GM12878 (cell line): Measurements from ENCODE around the gene HORMAD1. TPM values are rescaled to one million over a fixed set of nuclear protein-coding genes. Genes with fewer than 3 reads are reported as not detected.

Experiments used
- ATAC-seq: fragments of 200-7000 bp; cut with Tn5 transposase; 3 replicates; pipeline ENCODE4 v1.9.1; 2020; ENCODE audit warnings: mild to moderate bottlenecking, moderate library complexity
- BruUV-seq: library from RNA; stranded (reverse); fragments of 400-500 nt; replicated peaks from 2 replicates; lab custom pipeline; 2021; lab: Mats Ljungman, UMichigan
- CTCF ChIA-PET: fragments of 300-600 bp; sonication (Branson Sonifier 250); formaldehyde crosslinking; extraction: SDS; loops from one replicate; lab custom pipeline; 2021; ENCODE audit warnings: inconsistent platforms; lab: Yijun Ruan, JAX
- POLR2A ChIA-PET: fragments of 350-600 bp; formaldehyde crosslinking; extraction: SDS; loops from one replicate; lab custom pipeline; 2021; ENCODE audit warnings: inconsistent platforms; lab: Charles Lee
- RAD21 ChIA-PET: fragments of 300-600 bp; sonication (Branson Sonifier 250); formaldehyde crosslinking; loops from one replicate; lab custom pipeline; 2023; ENCODE audit warnings: antibody characterized with exemption; ENCODE audit not compliant: unreplicated experiment; lab: Charles Lee
- SMC1A ChIA-PET: fragments of 300-600 bp; sonication (Branson Sonifier 250); formaldehyde crosslinking; loops from one replicate; lab custom pipeline; 2023; ENCODE audit not compliant: unreplicated experiment, uncharacterized antibody; lab: Charles Lee
- DNase-seq: peaks from one replicate; pipeline ENCODE4 v3.0.0-alpha.2; 2011; ENCODE audit warnings: low read depth, low spot score
- FAIRE-seq: peaks from 3 replicates; lab custom pipeline; 2011; peaks lifted over from hg19 to GRCh38; lab: Jason Lieb, UNC
- H2AFZ ChIP-seq: 2 replicates; pipeline ENCODE4 v1.6.0; 2011; ENCODE audit warnings: low read depth, low read length, control low read depth; ENCODE audit not compliant: control insufficient read depth
- H3K27ac ChIP-seq: 2 replicates; pipeline ENCODE4 v1.5.1; 2011; ENCODE audit warnings: control low read depth; ENCODE audit not compliant: control insufficient read depth, insufficient read depth
- H3K27me3 ChIP-seq, 2 experiments: replicated peaks in 1 of 2; 2 replicates each; pipeline versions ENCODE4 v1.6.0 to v1.6.1; 2011; ENCODE audit warnings: low read length in 1 of 2; ENCODE audit not compliant: control insufficient read depth in 2 of 2, insufficient read depth in 2 of 2
- H3K36me3 ChIP-seq, 2 experiments: 2 replicates each; pipeline ENCODE4 v1.5.1; 2011; ENCODE audit warnings: low read length in 1 of 2; ENCODE audit not compliant: control insufficient read depth in 2 of 2, insufficient read depth in 2 of 2
- H3K4me1 ChIP-seq: 2 replicates; pipeline ENCODE4 v1.6.1; 2011; ENCODE audit warnings: mild to moderate bottlenecking, low read length, moderate library complexity, mixed read lengths; ENCODE audit not compliant: control insufficient read depth, insufficient read depth
- H3K4me2 ChIP-seq: 2 replicates; pipeline ENCODE4 v1.6.0; 2011; ENCODE audit warnings: control low read depth; ENCODE audit not compliant: control insufficient read depth, insufficient read depth
- H3K4me3 ChIP-seq: fragments of 200-600 bp; sonication (generic); 2 replicates; pipeline ENCODE4 v1.5.1; 2016
- H3K79me2 ChIP-seq: 2 replicates; pipeline ENCODE4 v1.6.0; 2011; ENCODE audit warnings: low read length; ENCODE audit not compliant: control insufficient read depth, insufficient read depth
- H3K9ac ChIP-seq: 2 replicates; pipeline ENCODE4 v1.8.0; 2011; ENCODE audit warnings: low read length, control low read depth, mixed read lengths; ENCODE audit not compliant: control insufficient read depth, insufficient read depth
- H3K9me3 ChIP-seq: replicated peaks from 3 replicates; pipeline ENCODE4 v1.5.1; 2011; ENCODE audit warnings: mild to moderate bottlenecking, low read length; ENCODE audit not compliant: control insufficient read depth, insufficient read depth
- H4K20me1 ChIP-seq: 2 replicates; pipeline ENCODE4 v1.6.0; 2011; ENCODE audit not compliant: control insufficient read depth, insufficient read depth
- ASH2L ChIP-seq: fragments of 300-600, 200-600 bp; sonication (generic); IDR thresholded peaks from 2 replicates; pipeline ENCODE4 v1.6.1; 2017; ENCODE audit warnings: low read depth, mild to moderate bottlenecking, borderline replicate concordance
- BCL11A ChIP-seq: IDR thresholded peaks from 2 replicates; pipeline ENCODE4 v1.6.1; 2011; ENCODE audit warnings: low read depth, low read length
- ETV6 ChIP-seq, 2 experiments: fragments of 450-650 bp in 1 of 2; IDR thresholded peaks in 1 of 2; conservative IDR thresholded peaks in 1 of 2; 2 replicates each; pipeline ENCODE4 v1.6.1; 2014; ENCODE audit warnings: antibody characterized with exemption in 1 of 2, borderline replicate concordance in 1 of 2, low read depth in 1 of 2, mild to moderate bottlenecking in 1 of 2, moderate library complexity in 1 of 2
- IKZF2 ChIP-seq, 2 experiments: fragments of 450-650 bp; IDR thresholded peaks; 2 replicates each; pipeline ENCODE4 v1.6.1; 2017; ENCODE audit warnings: mild to moderate bottlenecking in 2 of 2, moderate library complexity in 2 of 2
- MXI1 ChIP-seq: fragments of 150-350 bp; IDR thresholded peaks from 2 replicates; pipeline ENCODE4 v1.6.1; 2011; ENCODE audit warnings: low read depth, mild to moderate bottlenecking, inconsistent platforms, low read length, improper control_type of control experiment
- NFIC ChIP-seq: IDR thresholded peaks from 2 replicates; pipeline ENCODE4 v1.6.1; 2012; ENCODE audit warnings: low read depth, mild to moderate bottlenecking, inconsistent platforms, low read length, moderate library complexity
- NKRF ChIP-seq: fragments of 450-650 bp; conservative IDR thresholded peaks from 2 replicates; pipeline ENCODE4 v1.6.1; 2017; ENCODE audit warnings: mild to moderate bottlenecking, moderate library complexity
- RELB ChIP-seq: fragments of 450-650 bp; IDR thresholded peaks from 2 replicates; pipeline ENCODE4 v1.6.1; 2017; ENCODE audit warnings: low read depth, mild to moderate bottlenecking, moderate library complexity
- RUNX3 ChIP-seq: IDR thresholded peaks from 2 replicates; pipeline ENCODE4 v1.6.1; 2012; ENCODE audit warnings: low read length, inconsistent platforms
- SUZ12 ChIP-seq: fragments of 200-600 bp; sonication (generic); IDR thresholded peaks from one replicate; pipeline ENCODE4 v1.6.1; 2018; ENCODE audit warnings: antibody characterized with exemption, mild to moderate bottlenecking; ENCODE audit not compliant: unreplicated experiment
- TAF1 ChIP-seq: IDR thresholded peaks from 2 replicates; pipeline ENCODE4 v1.6.1; 2011; ENCODE audit warnings: mild to moderate bottlenecking, low read depth, low read length, borderline replicate concordance
- USF1 ChIP-seq: IDR thresholded peaks from 2 replicates; pipeline ENCODE4 v1.6.1; 2011; ENCODE audit warnings: borderline replicate concordance, low read depth, mild to moderate bottlenecking, moderate library complexity, mixed read lengths, low read length; ENCODE audit not compliant: insufficient read depth; ENCODE audit errors: extremely low read length
- WGBS: methylation state at CpG from one replicate; pipeline ENCODE4 v1.1.6; 2016; ENCODE audit warnings: low lambda C conversion rate; ENCODE audit not compliant: insufficient replicate concordance, insufficient coverage; ENCODE audit errors: missing lambda C conversion rate; 5-methylcytosine and 5-hydroxymethylcytosine counted together
- in situ Hi-C: fragments of 300-500 bp; cut with MboI; formaldehyde crosslinking; loops from 9 replicates; pipeline ENCODE4 v1.14.3; 2018; ENCODE audit warnings: mixed read lengths
- intact Hi-C: fragments of 100-400 bp; cut with micrococcal nuclease; formaldehyde crosslinking; loops from one replicate; pipeline ENCODE4 v1.14.2; 2022; ENCODE audit not compliant: unreplicated experiment
- polyA plus RNA-seq, 11 experiments: library from polyadenylated mRNA; depleted of rRNA in 4 of 11; unstranded in 6 of 11; stranded (reverse) in 5 of 11; fragments of >200 nt; fragmentation: Nextera tagmentation in 4 of 11; fragmentation: Illumina TruSeq in 1 of 11; extraction: Ambion mirVana in 4 of 11; extraction: Trizol in 1 of 11; gene quantifications; 1 replicate in 1 of 11; 2 replicates in 10 of 11; pipeline versions ENCODE4 v1.2.1 to v1.2.3, GENCODE V29; 2011 to 2016; ENCODE audit warnings: inconsistent platforms in 2 of 11, missing spikeins in 2 of 11, low read depth in 1 of 11
- total RNA-seq, 4 experiments: library from RNA; depleted of rRNA in 3 of 4; stranded (reverse); fragments of >200 nt in 3 of 4; fragmentation: Illumina TruSeq in 1 of 4; extraction: Trizol in 1 of 4; gene quantifications; 2 replicates each; pipeline versions ENCODE4 v1.2.1 to v1.2.3, GENCODE V29; 2013 to 2021

HORMAD1 gene
- total and polyA plus RNA-seq, 10 of the 15 experiments (the other 5 are each of a cell fraction or from before 2014, with no cell fraction given), result 0.08 to 0.22 (median 0.20) TPM; not detected in 6

GRCh38 chr1:150764617-150765101, 44.0 kb upstream of the HORMAD1 start:
- in situ Hi-C loops (no loop called here), intact Hi-C loops (loop anchor here (2.0 to 10.0 kb wide), 6 partner anchors 48 to 210 kb away; partner anchors contain the start of genes ARNT, CERS2 and ENSA)
- RAD21 ChIA-PET, result interaction anchor here (0.6 to 3.3 kb wide), 11 partner anchors 23 to 201 kb away, joined by 3 to 21 read pairs (median 4); partner anchors contain the start of genes ENSA, GOLPH3L and MCL1
- no peak overlapping the region; the same call in 1 of the 2 replicates for H2AFZ ChIP-seq
- no peak for TF ChIP-seq NKRF
- TF ChIP-seq ASH2L, result no peak
- TF ChIP-seq MXI1, result 0 out of 2 replicates have a peak, but pooled peaks have one; percentile 47
- peak; percentile 41; the same call in 1 of the 2 replicates for TF ChIP-seq RELB
- no peak for TF ChIP-seq TAF1
- peak; percentile 30; the same call in 1 of the 2 replicates for TF ChIP-seq RUNX3
- TF ChIP-seq NFIC, result 0 out of 2 replicates have a peak, but pooled peaks have one; percentile 9
- TF ChIP-seq USF1, result no peak
- TF ChIP-seq BCL11A, result no peak
- 0 out of 4 replicates have a peak, but pooled peaks of 1 of the 2 experiments have one; percentile 29 for TF ChIP-seq ETV6 (conservative IDR thresholded peaks at IDR 0.05 in 1 of 2, IDR thresholded peaks at IDR 0.05 in 1 of 2; ENCODE audit: borderline replicate concordance in 1 of 2, low read depth in 1 of 2)
- 0 out of 4 replicates have a peak, but pooled peaks of 1 of the 2 experiments have one; percentile 12 for TF ChIP-seq IKZF2 (IDR thresholded peaks at IDR 0.05)
- no peak for TF ChIP-seq SUZ12
- SMC1A ChIA-PET, result interaction anchor here (0.8 to 2.1 kb wide), 12 partner anchors 12 to 204 kb away, joined by 3 to 9 read pairs (median 4); partner anchors contain the start of genes GOLPH3L and SETDB1
- DNase-seq (no peak), ATAC-seq (peak; percentile 77), FAIRE-seq (peak; percentile 31)
- WGBS, result 0% methylated on average over 2 of the region's 2 CpGs
- BruUV-seq, result no TSS peak
- no peaks in the 10 kb centered on the region; the same call in 1 of the 2 replicates for H4K20me1 ChIP-seq
- H3K27me3 ChIP-seq, result no peaks in the 10 kb centered on the region
- peaks cover 9% of the 10 kb centered on the region for H3K4me1 ChIP-seq
- peaks cover 5% of the 10 kb centered on the region; the same call in 2 of the 3 replicates for H3K9me3 ChIP-seq
- peak overlapping the region; percentile 77 for H3K4me3 ChIP-seq
- peak overlapping the region; percentile 83 for H3K9ac ChIP-seq
- H3K36me3 ChIP-seq, result peaks cover 0 to 6% of the 10 kb centered on the region in 2 experiments; a peak in 2 of 4 replicates
- peak overlapping the region; percentile 66 for H3K4me2 ChIP-seq
- POLR2A ChIA-PET, result interaction anchor here (0.5 to 1.7 kb wide), 6 partner anchors 57 to 444 kb away, joined by 3 to 6 read pairs (median 4); partner anchors contain the start of genes ENSA, GOLPH3L and SETDB1
- CTCF ChIA-PET, result interaction anchor here (0.8 to 2.9 kb wide), 8 partner anchors 44 to 204 kb away, joined by 3 to 13 read pairs (median 4); partner anchors contain the start of genes CTSK, GOLPH3L and SETDB1
- peak overlapping the region; percentile 96 for H3K27ac ChIP-seq
- H3K79me2 ChIP-seq, result peaks cover 43% of the 10 kb centered on the region
